Endothelial cell (in vitro differentiated cells): Measurements from ENCODE around the gene SRBD1. TPM values are rescaled to one million over a fixed set of nuclear protein-coding genes. Genes with fewer than 3 reads are reported as not detected.

ENCODE experiments used
- DNase-seq: peaks from one replicate; pipeline ENCODE4 v3.0.0; 2021; ENCODE audit warnings: low spot score
- H3K27ac Mint-ChIP-seq: one replicate; pipeline ENCODE4 v1.8.0; 2021; ENCODE audit warnings: mixed read lengths, inconsistent platforms; ENCODE audit not compliant: unreplicated experiment
- H3K27me3 Mint-ChIP-seq: one replicate; pipeline ENCODE4 v1.8.0; 2021; ENCODE audit warnings: mild to moderate bottlenecking, moderate library complexity, mixed read lengths, inconsistent platforms; ENCODE audit not compliant: unreplicated experiment
- H3K36me3 Mint-ChIP-seq: one replicate; pipeline ENCODE4 v1.8.0; 2021; ENCODE audit warnings: mild to moderate bottlenecking, low read depth, mixed read lengths, inconsistent platforms; ENCODE audit not compliant: unreplicated experiment
- H3K4me1 Mint-ChIP-seq: one replicate; pipeline ENCODE4 v1.8.0; 2021; ENCODE audit warnings: mild to moderate bottlenecking, mixed read lengths, inconsistent platforms; ENCODE audit not compliant: unreplicated experiment
- H3K4me3 Mint-ChIP-seq: one replicate; pipeline ENCODE4 v1.8.0; 2021; ENCODE audit warnings: mild to moderate bottlenecking, mixed read lengths, inconsistent platforms; ENCODE audit not compliant: unreplicated experiment
- H3K9me3 Mint-ChIP-seq: one replicate; pipeline ENCODE4 v1.8.0; 2021; ENCODE audit warnings: mixed read lengths, inconsistent platforms; ENCODE audit not compliant: unreplicated experiment
- CTCF ChIP-seq: fragments of 200-600 bp; sonication (generic); IDR thresholded peaks from one replicate; pipeline ENCODE4 v1.5.0; 2021; ENCODE audit warnings: antibody characterized with exemption; ENCODE audit not compliant: unreplicated experiment
- total RNA-seq: library from RNA; stranded (reverse); fragmentation: NEBNext Ultra II Directional; extraction: Animal tissue kit (Norgen Biotek cat#: 25700); gene quantifications from one replicate; pipeline ENCODE4 v1.2.1, GENCODE V29; 2021; ENCODE audit not compliant: unreplicated experiment

The SRBD1 gene
- total RNA-seq, 1 donor from 2014 or later: 18.2 TPM

- Mint-ChIP-seq H3K4me1 (no peaks in the 10 kb centered on the region), H3K4me3 (no peak overlapping the region), H3K9me3 (no peaks in the 10 kb centered on the region), H3K36me3 (no peaks in the 10 kb centered on the region), H3K27me3 (peaks cover 5% of the 10 kb centered on the region), H3K27ac (no peak overlapping the region)
- TF ChIP-seq CTCF: no peak
- DNase-seq: no peak
Measured at GRCh38 chr2:45353879-45354278, 257.2 kb downstream of the SRBD1 start.

GRCh38 chr2:45352506-45352905 lies 258.6 kb downstream of the SRBD1 start:
- Mint-ChIP-seq H3K4me1 (no peaks in the 10 kb centered on the region), H3K4me3 (no peak overlapping the region), H3K27me3 (peaks cover 2% of the 10 kb centered on the region), H3K9me3 (no peaks in the 10 kb centered on the region), H3K36me3 (no peaks in the 10 kb centered on the region), H3K27ac (no peak overlapping the region)
- no peak for DNase-seq
- no peak for TF ChIP-seq CTCF

- Mint-ChIP-seq H3K36me3 (no peaks in the 10 kb centered on the region), H3K27me3 (peaks cover 3% of the 10 kb centered on the region), H3K27ac (no peak overlapping the region), H3K4me1 (peaks cover 4% of the 10 kb centered on the region), H3K9me3 (no peaks in the 10 kb centered on the region), H3K4me3 (no peak overlapping the region)
- no peak for DNase-seq
- no peak for TF ChIP-seq CTCF
Measured at GRCh38 chr2:45345331-45346234, 265.5 kb downstream of the SRBD1 start.

DNA sequence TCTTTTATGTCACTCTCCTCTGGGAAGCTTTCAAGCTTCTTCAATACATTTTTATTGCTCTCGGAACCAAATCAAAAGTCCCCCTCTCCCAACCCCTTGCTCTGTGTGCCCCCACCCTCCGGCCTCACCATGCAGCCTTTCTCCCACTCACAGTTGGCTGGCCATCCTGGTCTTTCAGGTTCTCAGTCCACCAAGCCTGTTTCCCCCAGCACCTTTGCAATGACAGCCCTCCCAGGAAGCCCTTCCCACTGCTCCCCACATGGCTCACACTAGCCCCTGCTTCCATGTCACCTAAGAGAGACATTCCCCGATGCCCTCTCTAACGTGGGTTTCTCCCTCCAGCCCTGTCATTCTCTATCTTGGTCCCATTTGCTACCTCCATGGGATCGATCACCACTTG lies 266.6 kb downstream of the SRBD1 start:
- Mint-ChIP-seq H3K27ac (no peak overlapping the region), H3K4me3 (peak overlapping the region; percentile 38), H3K4me1 (peaks cover 4% of the 10 kb centered on the region), H3K36me3 (no peaks in the 10 kb centered on the region), H3K27me3 (peaks cover 3% of the 10 kb centered on the region), H3K9me3 (no peaks in the 10 kb centered on the region)
- TF ChIP-seq CTCF: no peak
- DNase-seq: no peak

GRCh38 chr2:45344071-45344470 lies 267.0 kb downstream of the SRBD1 start:
- peaks cover 4% of the 10 kb centered on the region for H3K4me1 Mint-ChIP-seq

More at GRCh38 chr2:45344071-45344470, 267.0 kb downstream of the SRBD1 start:
- H3K9me3 Mint-ChIP-seq: no peaks in the 10 kb centered on the region
- H3K36me3 Mint-ChIP-seq: no peaks in the 10 kb centered on the region
- no peak for TF ChIP-seq CTCF
- no peak overlapping the region for H3K27ac Mint-ChIP-seq
- H3K4me3 Mint-ChIP-seq: no peak overlapping the region
- H3K27me3 Mint-ChIP-seq: peaks cover 3% of the 10 kb centered on the region
- no peak for DNase-seq
